Endothelial cell of umbilical vein (primary cell): Measurements from ENCODE around the gene HAGH. TPM values are rescaled to one million over a fixed set of nuclear protein-coding genes. Genes with fewer than 3 reads are reported as not detected.

Source experiments
- BruUV-seq: library from RNA; stranded (reverse); fragments of 400-500 nt; replicated peaks from 2 replicates; lab custom pipeline; 2021; lab: Mats Ljungman, UMichigan
- CTCF ChIA-PET: fragments of 300-600, 350-600 bp; sonication (Branson Sonifier 250); formaldehyde crosslinking; loops from one replicate; lab custom pipeline; 2021; ENCODE audit warnings: antibody characterized with exemption, inconsistent platforms; lab: Charles Lee
- POLR2A ChIA-PET: fragments of 300-600, 350-600 bp; sonication (Branson Sonifier 250); formaldehyde crosslinking; loops from one replicate; lab custom pipeline; 2021; ENCODE audit warnings: antibody characterized with exemption, inconsistent platforms; lab: Charles Lee
- DNase-seq: peaks from one replicate; pipeline ENCODE4 v3.0.0-alpha.2; 2011; ENCODE audit warnings: low read depth, low spot score
- FAIRE-seq: peaks from 2 replicates; lab custom pipeline; 2011; peaks lifted over from hg19 to GRCh38; lab: Jason Lieb, UNC
- H2AFZ ChIP-seq: 2 replicates; pipeline ENCODE4 v1.6.0; 2012; ENCODE audit warnings: low read depth, low read length, control low read depth, inconsistent platforms
- H3K27ac ChIP-seq: 2 replicates; pipeline ENCODE4 v1.5.1; 2011; ENCODE audit warnings: low read depth, mild to moderate bottlenecking, control low read depth, low read length, moderate library complexity; ENCODE audit not compliant: insufficient read depth
- H3K27me3 ChIP-seq, 2 experiments: 2 replicates each; pipeline versions ENCODE4 v1.6.0 to v1.6.1; 2011; ENCODE audit warnings: low read length in 2 of 2, mixed read lengths in 1 of 2; ENCODE audit not compliant: control insufficient read depth in 2 of 2, insufficient read depth in 2 of 2
- H3K36me3 ChIP-seq, 2 experiments: 2 replicates in 1 of 2; 3 replicates in 1 of 2; pipeline ENCODE4 v1.5.1; 2011; ENCODE audit warnings: low read length in 2 of 2, mild to moderate bottlenecking in 1 of 2, moderate library complexity in 1 of 2; ENCODE audit not compliant: control insufficient read depth in 2 of 2, insufficient read depth in 2 of 2; ENCODE audit errors: extremely low read depth in 1 of 2
- H3K4me1 ChIP-seq: 3 replicates; pipeline ENCODE4 v1.5.1; 2011; ENCODE audit warnings: mild to moderate bottlenecking, low read length; ENCODE audit not compliant: control insufficient read depth, insufficient read depth; ENCODE audit errors: extremely low read depth
- H3K4me2 ChIP-seq: 2 replicates; pipeline ENCODE4 v1.6.1; 2011; ENCODE audit warnings: low read length, control low read depth, mixed read lengths; ENCODE audit not compliant: insufficient read depth
- H3K4me3 ChIP-seq, 3 experiments: fragments of 200-600 bp in 1 of 3; sonication (generic), shearing (Covaris generic) in 1 of 3; replicated peaks in 1 of 3; 2 replicates each; pipeline ENCODE4 v1.5.1; 2011 to 2016; ENCODE audit warnings: control low read depth in 3 of 3, low read length in 3 of 3, mild to moderate bottlenecking in 2 of 3, inconsistent platforms in 1 of 3, low read depth in 1 of 3, moderate library complexity in 1 of 3; ENCODE audit not compliant: insufficient read depth in 1 of 3
- H3K79me2 ChIP-seq: 2 replicates; pipeline ENCODE4 v1.6.0; 2012; ENCODE audit warnings: low read length, inconsistent platforms; ENCODE audit not compliant: control insufficient read depth, insufficient read depth
- H3K9ac ChIP-seq: replicated peaks from 2 replicates; pipeline ENCODE3; 2011; ENCODE audit warnings: low read length, control low read depth; ENCODE audit not compliant: insufficient read depth; ENCODE audit errors: extremely low read depth
- H3K9me1 ChIP-seq: replicated peaks from 3 replicates; pipeline ENCODE4 v1.6.0; 2011; ENCODE audit warnings: mild to moderate bottlenecking, low read length; ENCODE audit not compliant: control insufficient read depth, insufficient read depth; ENCODE audit errors: extremely low read depth
- H3K9me3 ChIP-seq: replicated peaks from 2 replicates; pipeline ENCODE4 v1.5.1; 2012; ENCODE audit warnings: low read length, inconsistent platforms; ENCODE audit not compliant: control insufficient read depth, insufficient read depth
- H4K20me1 ChIP-seq: replicated peaks from 2 replicates; pipeline ENCODE3; 2011; ENCODE audit warnings: mild to moderate bottlenecking, low read length; ENCODE audit not compliant: control insufficient read depth, insufficient read depth; ENCODE audit errors: extremely low read depth
- CTCF ChIP-seq, 2 donors: IDR thresholded peaks; 1 replicate in 1 of 2; 2 replicates in 1 of 2; pipeline ENCODE4 v1.5.1; 2011; ENCODE audit warnings: low read length in 2 of 2, mild to moderate bottlenecking in 2 of 2, moderate library complexity in 2 of 2, control low read depth in 1 of 2, inconsistent platforms in 1 of 2, low read depth in 1 of 2; ENCODE audit not compliant: insufficient read depth in 1 of 2; ENCODE audit errors: extremely low read depth in 1 of 2
- EZH2 ChIP-seq: IDR thresholded peaks from 2 replicates; pipeline ENCODE4 v1.6.1; 2012; ENCODE audit warnings: borderline replicate concordance, low read depth, mild to moderate bottlenecking, moderate library complexity, low read length, inconsistent platforms; ENCODE audit not compliant: severe bottlenecking
- FOS ChIP-seq: IDR thresholded peaks from 2 replicates; pipeline ENCODE4 v1.6.1; 2011; ENCODE audit warnings: mild to moderate bottlenecking, low read length, moderate library complexity, borderline replicate concordance; ENCODE audit not compliant: insufficient read depth
- GATA2 ChIP-seq: IDR thresholded peaks from 2 replicates; pipeline ENCODE4 v1.7.0; 2011; ENCODE audit warnings: low read depth, mild to moderate bottlenecking, moderate library complexity, mixed read lengths, low read length; ENCODE audit not compliant: insufficient read length, insufficient read depth
- JUN ChIP-seq: IDR thresholded peaks from 2 replicates; pipeline ENCODE4 v1.6.1; 2011; ENCODE audit warnings: borderline replicate concordance, low read depth; ENCODE audit not compliant: insufficient read length, insufficient read depth
- MAX ChIP-seq: IDR thresholded peaks from 2 replicates; pipeline ENCODE4 v1.6.1; 2011; ENCODE audit not compliant: insufficient read depth, insufficient read length
- MYC ChIP-seq: IDR thresholded peaks from one replicate; pipeline ENCODE4 v1.6.1; 2011; ENCODE audit warnings: mild to moderate bottlenecking, low read depth, low read length
- POLR2A ChIP-seq: IDR thresholded peaks from 2 replicates; pipeline ENCODE4 v1.6.1; 2012; ENCODE audit warnings: low read depth, mild to moderate bottlenecking, control low read depth, low read length
- POLR2AphosphoS5 ChIP-seq: IDR thresholded peaks from 2 replicates; pipeline ENCODE4 v1.6.1; 2012; ENCODE audit warnings: low read depth, mild to moderate bottlenecking, control low read depth, low read length, moderate library complexity; ENCODE audit not compliant: insufficient read depth
- dilution Hi-C: fragments of 300-500 bp; cut with MboI; formaldehyde crosslinking; loops from one replicate; pipeline ENCODE4 v1.15.0; 2019; ENCODE audit warnings: low sequenced_read_pairs; ENCODE audit not compliant: extremely low pct_ligation_motif_present
- intact Hi-C: fragments of 100-400 bp; cut with micrococcal nuclease; formaldehyde crosslinking; loops from one replicate; pipeline ENCODE4 v1.10.0; 2022
- polyA plus RNA-seq, 4 experiments: library from polyadenylated mRNA; depleted of rRNA in 3 of 4; stranded (reverse) in 3 of 4; unstranded in 1 of 4; fragments of >200 nt; gene quantifications; 2 replicates each; pipeline versions ENCODE4 v1.2.1 to v1.2.3, GENCODE V29; 2011 to 2012; ENCODE audit warnings: missing spikeins in 1 of 4
- total RNA-seq: library from RNA; stranded (reverse); gene quantifications from 2 replicates; pipeline ENCODE4 v1.2.3, GENCODE V29; 2021

The HAGH gene
- total and polyA plus RNA-seq, 2 donors (not counting 3 experiments of a cell fraction or from before 2014, with no cell fraction given): 54.3 to 84.2 TPM

GRCh38 chr16:1818204-1818872, 8.3 kb downstream of the HAGH start:
- H3K36me3 ChIP-seq: peaks cover 0 to 39% of the 10 kb centered on the region in 2 experiments
- no peaks in the 10 kb centered on the region for H3K79me2 ChIP-seq
- no TSS peak for BruUV-seq
- no peak for DNase-seq
- no peaks in the 10 kb centered on the region for H4K20me1 ChIP-seq
- H3K9ac ChIP-seq: no peak overlapping the region
- H3K4me2 ChIP-seq: no peak overlapping the region
- no peaks in the 10 kb centered on the region for H3K27me3 ChIP-seq
- ChIA-PET CTCF (no interaction called here), POLR2A (no interaction called here)
- no peaks in the 10 kb centered on the region for H3K9me1 ChIP-seq
- dilution Hi-C loops: no loop called here
- FAIRE-seq: no peak
- no peak overlapping the region for H2AFZ ChIP-seq
- no peak overlapping the region for H3K27ac ChIP-seq
- TF ChIP-seq CTCF (IDR thresholded peaks at IDR 0.05; ENCODE audit: extremely low read depth in 1 of 2, insufficient read depth in 1 of 2, low read depth in 1 of 2, low read length in 2 of 2): no peak
- no peak for TF ChIP-seq POLR2AphosphoS5
- TF ChIP-seq EZH2: no peak
- no peak for TF ChIP-seq MAX
- no peak for TF ChIP-seq FOS
- no peak for TF ChIP-seq MYC
- TF ChIP-seq JUN: no peak
- no peak for TF ChIP-seq GATA2
- no peak for TF ChIP-seq POLR2A
- intact Hi-C loops: no loop called here
- H3K4me3 ChIP-seq: no peak overlapping the region
- H3K9me3 ChIP-seq: no peaks in the 10 kb centered on the region
- H3K4me1 ChIP-seq: no peaks in the 10 kb centered on the region
